HL-60 (cell line): Measurements from ENCODE around the gene DNAH2.

ENCODE experiments used
- DNase-seq, 2 experiments: peaks; one replicate each; pipeline ENCODE4 v3.0.0-alpha.2; 2010 to 2020; ENCODE audit warnings: low read depth in 1 of 2, low spot score in 1 of 2
- H3K27ac ChIP-seq: fragments of 250-450 bp; sonication (Bioruptor Pico); replicated peaks from 2 replicates; pipeline ENCODE4 v1.5.1; 2020; ENCODE audit warnings: mild to moderate bottlenecking, moderate library complexity
- H3K27me3 ChIP-seq: fragments of 250-450 bp; sonication (Bioruptor Pico); 2 replicates; pipeline ENCODE4 v1.5.1; 2021; ENCODE audit warnings: mild to moderate bottlenecking, moderate library complexity; ENCODE audit not compliant: insufficient read depth, poor library complexity, severe bottlenecking
- H3K4me3 ChIP-seq: replicated peaks from 2 replicates; pipeline ENCODE4 v1.5.1; 2011; ENCODE audit warnings: mild to moderate bottlenecking, control low read depth, low read length; ENCODE audit not compliant: insufficient read depth
- CTCF ChIP-seq: IDR thresholded peaks from one replicate; pipeline ENCODE4 v1.5.1; 2011; ENCODE audit warnings: low read length, control low read depth, inconsistent platforms; ENCODE audit not compliant: insufficient read depth
- GABPA ChIP-seq: IDR thresholded peaks from 2 replicates; pipeline ENCODE4 v1.6.1; 2012; ENCODE audit warnings: low read depth
- POLR2AphosphoS5 ChIP-seq: IDR thresholded peaks from 2 replicates; pipeline ENCODE4 v1.6.1; 2012; ENCODE audit warnings: low read depth
- SPI1 ChIP-seq: IDR thresholded peaks from 2 replicates; pipeline ENCODE4 v1.6.1; 2012; ENCODE audit warnings: low read depth, mild to moderate bottlenecking, borderline replicate concordance
- TF ChIP-seq, protein P1 (sequence below): IDR thresholded peaks from 2 replicates; pipeline ENCODE4 v1.6.1; 2012; ENCODE audit warnings: low read depth; ENCODE audit not compliant: insufficient replicate concordance

Gene DNAH2

DNA sequence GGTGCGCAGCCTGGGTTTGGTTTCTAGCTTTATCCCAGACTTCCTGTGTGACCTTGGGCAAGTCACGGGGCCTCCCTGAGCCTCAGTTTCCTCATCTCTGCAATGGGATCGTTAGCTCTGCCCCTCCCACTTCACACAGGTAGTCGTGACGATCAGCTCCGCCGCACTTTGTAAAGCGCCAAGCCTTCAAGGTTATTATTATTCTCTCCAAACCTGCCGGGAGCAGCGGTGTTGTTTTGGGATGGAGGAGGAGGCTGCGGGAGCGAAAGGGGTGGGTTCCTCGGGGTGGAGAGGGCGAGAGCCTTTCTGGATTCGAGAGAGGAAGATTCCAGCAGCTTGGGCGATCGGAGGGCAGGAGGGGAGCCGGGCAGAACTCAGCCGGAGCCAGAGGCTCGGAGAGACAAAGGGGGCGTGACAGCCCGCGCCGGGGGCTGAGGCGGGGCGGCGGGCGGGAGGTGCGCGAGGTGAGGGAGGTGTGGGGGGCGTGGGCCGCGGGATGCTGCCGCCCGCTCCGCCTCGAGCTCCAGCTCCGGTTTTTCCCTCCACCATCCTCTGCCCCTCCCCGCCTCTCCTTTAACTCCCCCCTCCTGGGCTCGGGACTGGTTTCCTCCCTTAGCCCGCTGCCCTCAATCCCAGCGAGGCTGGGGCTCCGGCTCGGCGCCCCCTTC, 12.8 kb upstream of the DNAH2 start, which contains the start of gene EFNB3:
Gene EFNB3, plus strand, starts transcription at position 602 of the 668 bp plus-strand sequence. CDS start 397 bp downstream, outside the sequence.
- TF ChIP-seq, protein P1, sequence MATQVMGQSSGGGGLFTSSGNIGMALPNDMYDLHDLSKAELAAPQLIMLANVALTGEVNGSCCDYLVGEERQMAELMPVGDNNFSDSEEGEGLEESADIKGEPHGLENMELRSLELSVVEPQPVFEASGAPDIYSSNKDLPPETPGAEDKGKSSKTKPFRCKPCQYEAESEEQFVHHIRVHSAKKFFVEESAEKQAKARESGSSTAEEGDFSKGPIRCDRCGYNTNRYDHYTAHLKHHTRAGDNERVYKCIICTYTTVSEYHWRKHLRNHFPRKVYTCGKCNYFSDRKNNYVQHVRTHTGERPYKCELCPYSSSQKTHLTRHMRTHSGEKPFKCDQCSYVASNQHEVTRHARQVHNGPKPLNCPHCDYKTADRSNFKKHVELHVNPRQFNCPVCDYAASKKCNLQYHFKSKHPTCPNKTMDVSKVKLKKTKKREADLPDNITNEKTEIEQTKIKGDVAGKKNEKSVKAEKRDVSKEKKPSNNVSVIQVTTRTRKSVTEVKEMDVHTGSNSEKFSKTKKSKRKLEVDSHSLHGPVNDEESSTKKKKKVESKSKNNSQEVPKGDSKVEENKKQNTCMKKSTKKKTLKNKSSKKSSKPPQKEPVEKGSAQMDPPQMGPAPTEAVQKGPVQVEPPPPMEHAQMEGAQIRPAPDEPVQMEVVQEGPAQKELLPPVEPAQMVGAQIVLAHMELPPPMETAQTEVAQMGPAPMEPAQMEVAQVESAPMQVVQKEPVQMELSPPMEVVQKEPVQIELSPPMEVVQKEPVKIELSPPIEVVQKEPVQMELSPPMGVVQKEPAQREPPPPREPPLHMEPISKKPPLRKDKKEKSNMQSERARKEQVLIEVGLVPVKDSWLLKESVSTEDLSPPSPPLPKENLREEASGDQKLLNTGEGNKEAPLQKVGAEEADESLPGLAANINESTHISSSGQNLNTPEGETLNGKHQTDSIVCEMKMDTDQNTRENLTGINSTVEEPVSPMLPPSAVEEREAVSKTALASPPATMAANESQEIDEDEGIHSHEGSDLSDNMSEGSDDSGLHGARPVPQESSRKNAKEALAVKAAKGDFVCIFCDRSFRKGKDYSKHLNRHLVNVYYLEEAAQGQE = no peak
- no peak for TF ChIP-seq POLR2AphosphoS5
- no peak for TF ChIP-seq GABPA
- no peak for TF ChIP-seq SPI1
- TF ChIP-seq CTCF = no peak

DNA sequence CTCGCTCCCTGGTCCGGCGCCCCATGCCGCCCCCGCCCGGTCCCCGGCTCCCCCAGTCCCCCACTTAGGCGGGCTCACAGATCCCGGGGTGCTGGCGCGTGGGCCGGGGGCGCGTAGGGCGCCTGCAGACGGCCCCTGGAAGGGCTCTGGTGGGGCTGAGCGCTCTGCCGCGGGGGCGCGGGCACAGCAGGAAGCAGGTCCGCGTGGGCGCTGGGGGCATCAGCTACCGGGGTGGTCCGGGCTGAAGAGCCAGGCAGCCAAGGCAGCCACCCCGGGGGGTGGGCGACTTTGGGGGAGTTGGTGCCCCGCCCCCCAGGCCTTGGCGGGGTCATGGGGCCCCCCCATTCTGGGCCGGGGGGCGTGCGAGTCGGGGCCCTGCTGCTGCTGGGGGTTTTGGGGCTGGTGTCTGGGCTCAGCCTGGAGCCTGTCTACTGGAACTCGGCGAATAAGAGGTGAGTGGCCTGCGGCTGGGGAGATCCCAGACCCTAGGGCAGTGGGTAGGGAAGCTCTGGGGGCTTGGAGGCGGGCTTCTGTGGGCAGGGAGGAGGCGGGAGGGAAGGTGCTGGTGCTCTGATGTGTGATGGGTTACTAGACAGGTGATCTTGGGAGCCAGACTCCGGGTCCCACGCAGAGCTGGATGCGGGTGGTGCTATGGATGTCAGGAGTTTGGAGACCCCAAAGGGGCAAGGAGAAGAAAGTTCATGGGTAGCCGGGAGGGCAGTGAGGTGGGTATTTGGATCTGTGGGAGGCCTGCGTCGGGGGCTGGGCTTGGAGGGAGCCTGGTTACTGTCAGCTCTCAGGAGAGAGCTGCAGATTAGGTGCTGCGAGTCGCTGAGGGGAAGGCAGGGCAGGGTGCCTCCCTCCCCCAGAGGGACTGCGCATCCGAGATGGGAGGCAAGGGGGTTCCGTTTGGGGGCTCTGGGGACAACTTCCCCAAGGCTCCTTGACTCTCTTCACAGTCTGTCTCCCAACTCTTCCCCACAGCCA, 12.0 kb upstream of the DNAH2 start:
- Histone ChIP-seq H3K4me3 (no peak overlapping the region), H3K27ac (no peak overlapping the region), H3K27me3 (peaks cover 6% of the 10 kb centered on the region)
- no peak for DNase-seq
- TF ChIP-seq SPI1 (no peak), GABPA (no peak), CTCF (no peak), POLR2AphosphoS5 (no peak)
- TF ChIP-seq, protein P1 = no peak

More for the DNA sequence above, 12.8 kb upstream of the DNAH2 start, which contains the start of gene EFNB3:
- DNase-seq = no peak
- H3K27me3 ChIP-seq = peaks cover 6% of the 10 kb centered on the region
- no peak within 1 kb of the TSS for H3K4me3 ChIP-seq
- no peak within 1 kb of the TSS for H3K27ac ChIP-seq

DNA sequence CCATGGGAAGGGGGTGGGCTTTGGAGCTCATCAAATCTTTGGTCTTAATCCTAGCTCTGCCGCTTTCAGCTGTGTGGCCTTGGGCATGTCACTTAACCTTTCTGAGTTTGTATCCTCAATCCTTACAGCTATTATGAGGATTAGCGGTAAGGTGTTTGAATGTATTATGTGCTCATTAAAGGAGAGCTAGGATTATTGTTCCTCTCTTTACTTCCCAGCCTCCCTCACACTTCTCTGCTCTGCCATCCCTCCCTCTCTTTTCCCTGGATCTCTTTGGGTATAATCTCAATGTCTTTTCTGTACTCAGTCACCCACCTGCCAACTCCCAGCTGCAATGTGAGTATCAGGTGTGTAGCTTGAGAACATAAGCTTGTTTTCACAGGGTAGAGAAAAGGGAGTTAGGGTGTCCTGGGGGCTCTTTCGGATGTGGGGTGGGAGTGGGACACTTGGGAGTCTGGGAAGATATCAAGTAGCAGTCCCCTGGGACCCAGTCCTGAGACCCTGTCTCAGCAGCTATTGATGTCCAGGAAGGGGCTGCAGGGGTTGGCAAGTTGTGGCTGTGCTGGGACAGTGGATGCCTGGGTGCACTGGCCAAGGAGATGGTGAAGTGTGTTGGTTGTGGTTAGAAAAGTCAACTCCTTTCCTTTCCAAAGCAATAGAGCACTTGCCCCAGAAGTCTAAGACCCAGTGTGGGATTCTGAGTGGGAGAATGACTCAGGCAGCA, 10.8 kb upstream of the DNAH2 start:
- TF ChIP-seq GABPA (no peak), CTCF (no peak), SPI1 (no peak), POLR2AphosphoS5 (no peak)
- TF ChIP-seq, protein P1 = no peak
- no peak for DNase-seq
- no peak overlapping the region for H3K4me3 ChIP-seq

More for the DNA sequence above, 10.8 kb upstream of the DNAH2 start:
- Histone ChIP-seq H3K27ac (no peak overlapping the region), H3K27me3 (peaks cover 6% of the 10 kb centered on the region)
